DMS114 treated with DMSO at 0.1 percent for 48 hours (cell line): ENCODE measurements around the gene PDK3.
A peak's percentile ranks its signal among the peaks of the same experiment; 100 is the strongest.

Experiments
- DNase-seq: peaks from one replicate; lab custom pipeline; 2025; ENCODE audit not compliant: unreplicated experiment; lab: John Stamatoyannopoulos, UW

Gene PDK3

DNA sequence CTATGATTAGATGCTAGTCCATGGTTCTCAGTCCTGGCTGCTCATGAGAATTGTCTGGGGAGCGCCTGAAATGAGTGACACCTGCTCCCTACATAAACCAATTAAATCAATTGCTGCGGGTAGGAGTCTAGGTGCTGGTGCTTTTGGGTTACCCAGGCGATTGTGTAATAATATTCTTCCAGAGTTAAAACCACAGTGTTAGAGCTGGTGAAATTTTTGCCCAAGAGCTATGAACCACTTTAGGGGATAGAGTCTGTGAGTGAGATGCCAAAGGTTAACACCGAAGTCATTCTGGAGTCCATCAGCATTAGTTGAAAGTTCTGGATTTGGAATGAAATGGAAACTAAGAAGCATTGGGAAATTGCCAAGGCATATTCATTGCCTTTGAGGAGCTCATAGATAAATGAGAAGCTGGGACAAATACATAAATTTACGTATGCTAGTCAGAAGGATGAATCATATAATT, 15.3 kb downstream of the PDK3 start:
- no peak for DNase-seq

- no peak for DNase-seq
Measured at GRCh38 chrX:24482823-24483415, 17.8 kb downstream of the PDK3 start.

DNA sequence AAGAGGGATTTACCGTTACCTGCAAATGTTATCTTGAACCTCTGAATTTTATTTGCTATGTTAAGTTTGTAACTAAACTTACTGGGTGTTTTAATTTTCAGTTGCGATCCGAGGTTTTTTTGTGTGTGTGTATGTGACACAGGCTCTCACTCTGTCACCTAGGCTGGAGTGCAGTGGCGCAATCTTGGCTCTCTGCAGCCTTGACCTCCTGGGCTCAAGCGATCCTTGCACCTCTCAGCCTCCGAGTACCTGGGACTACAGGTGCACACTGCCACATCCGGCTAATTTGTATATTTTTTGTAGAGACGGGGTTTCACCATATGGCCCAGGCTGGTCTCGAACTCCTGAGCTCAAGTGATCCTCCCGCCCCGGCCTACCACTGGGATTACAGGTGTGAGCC, 18.5 kb downstream of the PDK3 start:
- DNase-seq = no peak

DNA sequence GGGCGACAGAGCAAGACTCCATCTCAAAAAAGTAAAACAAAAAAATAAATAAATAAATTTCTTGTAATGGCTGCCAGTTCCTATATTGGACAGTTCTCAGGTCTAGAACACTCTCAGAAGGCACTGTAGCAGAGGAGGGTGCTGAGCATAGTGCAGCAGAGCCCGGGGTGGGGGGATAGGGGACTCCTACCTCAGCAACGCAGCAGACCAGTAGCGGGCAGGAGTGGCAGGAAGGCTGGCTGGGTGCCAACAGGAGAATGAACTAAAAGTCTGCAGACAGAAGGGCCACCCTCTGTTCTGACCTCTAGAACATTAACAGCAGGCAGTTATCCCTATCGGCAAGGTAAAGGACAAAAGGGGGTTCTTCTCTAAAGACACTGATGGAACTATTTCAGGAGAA, 20.2 kb downstream of the PDK3 start:
- no peak for DNase-seq

DNA sequence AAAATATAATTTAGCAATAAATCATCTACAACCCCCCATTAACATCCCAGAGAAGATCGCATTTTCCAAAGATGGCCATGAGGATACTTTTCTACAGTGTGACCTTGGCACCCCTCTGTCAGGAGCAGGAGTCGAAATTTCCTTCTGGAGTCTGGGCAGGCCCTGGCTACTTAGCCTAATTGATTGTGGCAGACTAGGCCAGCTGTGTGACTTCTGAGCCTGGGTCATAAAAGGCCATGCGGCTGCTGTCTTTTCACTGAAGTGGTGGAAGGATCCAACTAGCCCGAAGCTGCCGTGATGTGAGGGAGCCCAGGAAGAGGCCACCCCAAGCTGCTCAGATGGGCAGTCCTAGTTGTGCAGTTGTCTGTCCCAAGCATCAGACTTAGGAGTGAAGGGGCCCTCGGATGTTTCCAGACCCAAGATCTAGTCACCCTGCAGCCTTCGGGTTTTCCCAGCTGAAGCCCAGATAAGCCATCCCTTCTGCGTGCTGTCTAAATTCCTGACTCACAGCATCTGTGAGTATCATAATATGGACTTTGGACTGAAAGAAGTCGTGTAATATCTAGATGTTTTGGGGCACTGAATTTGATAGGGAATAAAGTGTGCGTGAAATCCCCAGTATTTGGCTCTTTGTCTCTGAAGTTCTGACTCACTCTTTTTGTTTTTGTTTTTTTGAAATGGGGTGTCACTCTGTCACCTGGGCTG, 21.0 kb downstream of the PDK3 start:
- DNase-seq = no peak

DNA sequence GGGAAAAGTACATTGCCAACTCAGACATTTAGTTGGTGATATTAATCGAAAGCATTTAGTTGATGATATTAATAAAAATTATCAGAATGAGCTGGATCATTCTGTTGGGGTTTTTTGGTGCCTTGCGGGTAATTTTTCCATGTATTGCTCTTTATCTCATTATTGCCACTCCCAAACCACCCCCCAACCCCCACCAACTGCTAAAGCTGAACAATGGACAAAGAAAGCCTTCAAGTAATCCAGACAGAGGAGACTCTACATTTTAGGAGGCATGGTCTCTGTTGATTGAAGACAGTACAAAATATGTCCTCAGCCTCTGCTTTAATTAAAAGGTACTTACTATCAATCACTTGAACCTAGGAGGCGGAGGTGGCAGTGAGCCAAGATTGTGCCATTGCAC, 22.5 kb downstream of the PDK3 start:
- DNase-seq = no peak

- DNase-seq = no peak
Measured at GRCh38 chrX:24491741-24492140, 26.7 kb downstream of the PDK3 start.

- DNase-seq = no peak
Measured at GRCh38 chrX:24493740-24494581, 28.9 kb downstream of the PDK3 start.

DNA sequence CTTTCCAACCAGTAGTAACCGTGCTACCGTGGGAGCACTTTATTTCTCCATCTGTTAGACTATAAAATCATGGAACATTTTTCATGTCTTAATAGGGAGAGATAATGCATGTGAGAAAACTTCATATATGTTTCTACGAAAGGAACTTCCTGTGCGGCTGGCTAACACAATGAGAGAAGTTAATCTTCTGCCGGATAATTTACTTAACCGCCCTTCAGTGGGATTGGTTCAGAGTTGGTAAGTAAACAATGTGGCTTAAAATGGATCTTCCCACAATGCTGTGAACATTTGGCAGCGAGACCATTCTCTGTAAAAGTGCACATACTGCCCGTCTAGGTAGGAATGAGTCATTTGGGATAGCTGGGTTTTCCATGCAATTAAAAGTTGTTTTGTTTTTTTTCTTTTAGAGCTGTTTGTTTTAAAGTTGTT, 29.6 kb downstream of the PDK3 start:
- no peak for DNase-seq

GRCh38 chrX:24495700-24496099, 30.6 kb downstream of the PDK3 start:
- DNase-seq = no peak

GRCh38 chrX:24498181-24498580, 33.1 kb downstream of the PDK3 start:
- peak; percentile 22 for DNase-seq

DNA sequence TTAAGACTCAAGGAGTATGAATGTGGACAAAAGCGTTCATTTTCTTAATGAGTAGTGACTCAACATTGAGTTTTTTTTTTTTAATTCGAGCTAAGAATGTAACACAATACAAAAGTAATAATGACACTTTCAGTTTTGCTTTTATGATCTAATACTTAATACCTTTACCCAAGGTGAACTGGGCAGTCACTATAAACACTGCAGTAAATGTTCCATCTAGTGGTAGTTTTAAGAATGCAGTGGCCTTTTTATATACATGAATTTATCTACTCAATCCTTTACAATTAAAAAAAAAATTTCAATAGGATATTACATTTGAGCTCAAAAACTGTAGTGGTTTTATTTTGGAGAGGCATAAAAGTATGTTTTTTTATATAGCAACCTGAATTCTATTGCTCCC, 33.9 kb downstream of the PDK3 start:
- peak; percentile 38 for DNase-seq

GRCh38 chrX:24506082-24506481, 41.0 kb downstream of the PDK3 start:
- no peak for DNase-seq

- DNase-seq = no peak
Measured at GRCh38 chrX:24508375-24508774, 43.3 kb downstream of the PDK3 start.

DNA sequence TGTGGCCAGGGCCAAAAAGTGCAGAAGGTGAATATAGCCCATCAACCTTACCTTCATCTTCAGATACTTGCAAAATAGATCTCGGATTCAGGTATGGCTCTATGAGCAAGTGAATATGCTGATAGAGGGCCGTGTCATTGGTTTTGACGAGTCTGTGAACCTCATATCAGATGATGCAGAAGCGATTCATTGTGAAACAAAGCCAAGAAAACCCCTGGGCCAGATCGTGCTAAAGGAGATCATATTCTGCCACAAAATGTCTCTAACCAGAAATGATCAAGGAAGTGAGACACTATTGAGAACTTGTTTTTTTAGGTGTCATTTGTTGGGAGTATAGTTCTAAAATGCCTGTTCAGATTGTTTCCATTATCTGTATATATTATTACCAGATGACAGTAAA, 48.3 kb downstream of the PDK3 start:
- DNase-seq = no peak

DNA sequence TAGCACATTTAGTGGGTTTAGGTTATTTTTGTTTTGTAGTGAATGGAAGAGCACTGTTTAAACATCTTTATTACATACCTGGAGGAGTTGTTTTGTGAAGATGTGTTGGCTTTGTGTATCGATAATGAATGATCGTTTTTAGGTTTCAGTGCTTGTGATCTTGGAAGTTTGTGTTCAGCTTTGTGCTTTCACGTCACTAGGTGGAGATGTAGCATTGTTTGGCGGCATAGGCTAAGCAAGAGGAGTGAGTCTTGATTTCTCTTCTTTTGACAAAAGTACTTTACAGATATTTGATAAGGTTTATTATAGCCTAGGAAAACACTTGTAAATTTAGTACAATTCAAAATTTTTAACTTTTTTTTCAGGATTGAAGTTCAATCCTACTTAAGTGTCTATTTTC, 50.4 kb downstream of the PDK3 start:
- peak; percentile 18 for DNase-seq

DNA sequence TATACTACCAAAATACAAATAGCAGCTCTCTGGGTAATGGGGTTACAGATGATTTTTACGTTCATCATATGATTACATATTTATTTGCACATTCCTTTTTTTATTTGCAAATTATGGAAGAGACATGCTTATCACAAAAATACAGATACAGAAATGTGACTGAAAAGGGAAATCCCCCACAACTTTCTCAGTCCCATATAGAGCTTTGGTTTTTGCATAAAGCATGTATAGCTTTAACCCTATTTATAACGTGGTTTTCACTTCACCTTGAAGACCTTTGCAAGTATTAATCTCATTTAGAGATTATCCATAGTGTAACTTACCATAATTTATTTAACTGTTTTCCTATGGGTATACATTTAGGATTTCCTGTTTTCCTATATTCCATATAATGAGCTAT, 55.4 kb downstream of the PDK3 start:
- no peak for DNase-seq

- DNase-seq = no peak
Measured at GRCh38 chrX:24525455-24525854, 60.4 kb downstream of the PDK3 start.

- DNase-seq = no peak
Measured at GRCh38 chrX:24526616-24527015, 61.5 kb downstream of the PDK3 start.

DNA sequence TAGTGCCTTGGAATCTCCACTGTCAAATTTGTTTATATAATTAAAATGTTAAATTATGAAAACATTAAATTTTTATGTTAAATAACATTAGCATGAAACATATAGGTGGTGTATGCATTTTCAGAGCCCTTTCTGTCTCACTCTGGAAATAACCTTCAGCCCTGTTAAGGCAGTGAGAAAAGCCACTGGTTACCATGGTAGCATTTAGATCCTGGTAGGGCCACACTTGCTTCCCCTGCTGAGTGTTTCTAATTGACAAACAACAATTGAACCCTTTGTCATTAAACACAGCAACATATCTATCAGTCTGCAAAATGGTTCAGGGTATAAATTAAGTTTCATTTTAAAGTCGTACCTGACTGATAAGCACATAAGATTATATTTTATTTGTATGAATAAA, 63.5 kb downstream of the PDK3 start:
- DNase-seq = no peak

DNA sequence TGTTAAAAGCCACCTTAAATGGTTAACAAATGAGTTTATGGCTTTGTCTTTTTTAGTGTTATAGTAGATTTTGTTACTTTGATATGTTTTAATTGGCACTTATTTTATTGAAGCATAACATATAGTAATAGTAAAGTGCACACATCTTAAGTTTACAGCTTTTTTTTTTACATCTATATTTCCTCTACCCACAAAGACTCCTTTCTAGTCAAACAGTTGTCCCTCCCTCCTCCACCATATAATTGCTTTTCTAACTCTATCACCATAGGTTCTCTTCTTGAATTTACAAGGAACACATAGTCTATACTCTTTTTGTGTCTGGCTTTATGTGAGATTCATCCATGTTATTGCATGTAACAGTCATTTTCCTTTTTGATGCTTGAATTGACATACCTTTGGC, 71.5 kb downstream of the PDK3 start:
- no peak for DNase-seq

GRCh38 chrX:24542756-24543155, 77.7 kb downstream of the PDK3 start:
- no peak for DNase-seq
